ENCODE measurements around the gene ULK2. TPM values are rescaled to one million over a fixed set of nuclear protein-coding genes. Genes with fewer than 3 reads are reported as not detected.

The ULK2 gene
- total RNA-seq, 1 experiment from 2014 or later: 7.3 TPM

DNA sequence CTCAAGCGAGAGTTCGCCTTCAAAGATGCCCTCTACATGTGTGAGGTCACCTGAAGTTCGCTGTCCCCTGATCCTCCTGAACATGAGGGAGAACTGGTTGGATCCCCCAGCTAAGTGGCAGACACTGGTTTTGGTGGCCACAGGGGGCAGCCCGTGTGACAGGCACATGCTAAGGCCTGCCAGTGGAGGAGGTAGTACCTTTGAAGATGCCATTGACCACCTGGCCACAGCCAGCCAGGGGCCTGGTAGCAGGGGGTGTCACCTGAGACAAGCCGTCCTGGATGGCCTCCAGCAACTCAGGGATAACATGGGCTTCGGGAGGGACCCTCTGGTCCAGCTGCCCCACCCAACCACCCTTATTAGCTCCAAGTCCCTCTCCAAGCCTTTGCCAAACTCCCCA is 112.3 kb downstream of the ULK2 start:
- Histone ChIP-seq H3K4me1 (replicated peaks) (peaks cover 17% of the 10 kb centered on the region), H3K36me3 (no peaks in the 10 kb centered on the region), H3K27ac (no peak overlapping the region), H3K27me3 (replicated peaks) (no peaks in the 10 kb centered on the region), H3K4me3 (no peak overlapping the region), H3K9me3 (replicated peaks) (no peaks in the 10 kb centered on the region)
- no peak for DNase-seq (ENCODE audit: low read depth in 1 of 2, low spot score in 2 of 2)

DNA sequence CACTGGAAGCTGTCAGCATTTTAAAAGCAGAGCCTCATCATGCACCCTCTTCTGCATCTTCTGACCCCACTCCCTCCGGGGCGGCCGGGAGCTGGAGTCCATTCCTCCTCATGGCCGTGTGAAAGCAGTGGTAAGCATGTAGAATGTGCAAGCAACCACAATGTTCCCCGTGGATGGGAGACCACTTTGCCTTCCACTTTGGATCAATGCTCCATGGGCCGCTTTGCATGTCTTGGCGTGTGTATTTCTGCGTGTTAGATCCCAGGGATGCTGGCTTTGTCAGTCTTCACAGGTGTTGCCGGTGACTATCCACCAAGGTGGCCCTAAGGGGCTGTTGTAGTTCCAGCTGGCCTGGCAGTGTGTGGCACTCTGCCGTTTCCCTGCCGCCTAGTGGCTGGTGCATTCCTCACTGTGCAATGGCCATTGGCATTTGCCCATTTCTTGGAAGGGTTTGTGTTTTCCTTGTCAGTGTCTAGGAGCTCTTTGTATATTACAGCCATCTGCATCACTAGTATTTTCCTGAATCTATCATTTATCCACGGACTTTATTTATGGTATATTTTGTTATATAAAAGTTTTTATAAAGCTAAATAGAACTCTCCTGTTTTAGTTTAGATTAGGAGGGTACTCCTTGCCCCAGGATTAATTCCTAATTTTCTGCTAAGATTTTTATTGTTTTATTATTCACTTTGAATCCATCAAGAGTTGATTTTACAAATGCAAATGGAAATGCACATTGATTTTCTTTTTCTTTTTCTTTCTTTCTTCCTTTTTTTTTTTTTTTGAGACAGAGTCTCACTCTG is 113.9 kb downstream of the ULK2 start:
- Histone ChIP-seq H3K4me3 (no peak overlapping the region), H3K9me3 (replicated peaks) (no peaks in the 10 kb centered on the region), H3K4me1 (replicated peaks) (peaks cover 17% of the 10 kb centered on the region), H3K27ac (no peak overlapping the region; the same call in 1 of the 2 replicates), H3K27me3 (replicated peaks) (no peaks in the 10 kb centered on the region), H3K36me3 (no peaks in the 10 kb centered on the region)
- peak in 1 of 2 experiments; percentile 12 for DNase-seq (ENCODE audit: low read depth in 1 of 2, low spot score in 2 of 2)

DNA sequence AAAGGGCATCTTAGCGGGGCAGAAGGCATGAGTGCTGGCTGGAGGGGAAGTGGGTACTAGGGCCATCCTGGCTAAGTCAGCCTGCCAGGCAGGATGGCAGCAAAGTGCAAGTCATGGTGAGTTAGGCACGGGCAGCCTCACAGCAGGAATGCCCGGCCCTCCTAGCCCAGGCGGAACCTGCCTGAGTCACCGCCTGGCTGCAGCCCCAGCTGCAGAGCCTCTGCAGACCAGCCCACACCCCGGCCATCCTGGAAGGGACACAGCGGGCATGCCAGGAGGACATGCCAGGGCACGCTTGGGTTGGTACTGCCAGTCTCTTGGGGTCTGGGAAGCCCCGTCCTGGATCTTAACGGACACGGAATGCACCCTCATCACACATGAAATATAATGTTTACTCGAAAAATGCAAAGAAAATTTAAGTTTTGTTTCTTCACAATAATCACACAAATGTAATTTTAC is 114.7 kb downstream of the ULK2 start:
- Histone ChIP-seq H3K27ac (peak overlapping the region; percentile 91), H3K9me3 (replicated peaks) (no peaks in the 10 kb centered on the region), H3K36me3 (no peaks in the 10 kb centered on the region), H3K27me3 (replicated peaks) (no peaks in the 10 kb centered on the region), H3K4me1 (replicated peaks) (peaks cover 17% of the 10 kb centered on the region), H3K4me3 (no peak overlapping the region)
- peak; percentile 50 to 84 for DNase-seq (ENCODE audit: low read depth in 1 of 2, low spot score in 2 of 2)

DNA sequence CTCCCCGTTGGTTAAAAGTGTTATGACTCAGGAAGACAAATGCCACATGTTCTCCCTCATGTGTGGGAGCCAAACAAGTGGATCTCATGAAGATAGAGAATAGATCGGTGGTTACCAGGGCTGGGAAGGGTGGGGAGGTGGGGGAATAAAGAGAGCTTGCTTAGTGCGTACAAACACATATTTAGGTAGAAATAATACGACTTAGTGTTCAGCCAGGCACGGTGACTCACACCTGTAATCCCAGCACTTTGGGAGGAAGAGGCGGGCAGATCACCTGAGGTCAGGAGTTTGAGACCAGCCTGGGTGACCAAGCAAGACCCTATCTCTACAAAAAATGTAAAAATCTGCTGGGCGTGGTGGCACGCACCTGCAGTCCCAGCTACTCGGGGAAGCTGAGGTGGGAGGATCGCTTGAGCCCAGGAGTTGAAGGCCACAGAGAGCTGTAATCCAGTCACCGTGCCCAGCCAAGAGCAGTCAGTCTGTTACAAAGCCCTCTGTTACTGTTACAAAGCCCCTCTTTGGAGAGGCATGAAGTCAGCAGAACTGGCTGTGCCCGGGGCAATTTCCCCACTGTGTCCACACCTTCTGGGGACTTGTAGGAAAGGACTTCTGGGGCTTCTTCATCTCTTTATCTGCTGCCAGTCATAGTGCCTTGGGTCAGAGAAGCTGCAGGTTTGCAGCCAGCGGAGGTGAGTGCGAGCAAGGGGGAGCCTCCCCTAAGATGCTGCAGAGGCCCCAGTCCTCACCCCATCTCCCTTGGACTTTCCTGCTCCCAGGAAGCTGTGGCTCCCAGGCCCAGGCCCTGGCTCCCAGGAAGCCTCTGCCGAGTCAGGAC is 115.3 kb downstream of the ULK2 start:
- DNase-seq (ENCODE audit: low read depth in 1 of 2, low spot score in 2 of 2): peak in 1 of 2 experiments; percentile 10
- H3K4me1 ChIP-seq (replicated peaks): peaks cover 17% of the 10 kb centered on the region
- no peak overlapping the region for H3K4me3 ChIP-seq
- no peaks in the 10 kb centered on the region for H3K36me3 ChIP-seq
- no peaks in the 10 kb centered on the region for H3K27me3 ChIP-seq (replicated peaks)
- H3K27ac ChIP-seq: peak overlapping the region; percentile 91
- no peaks in the 10 kb centered on the region for H3K9me3 ChIP-seq (replicated peaks)

DNA sequence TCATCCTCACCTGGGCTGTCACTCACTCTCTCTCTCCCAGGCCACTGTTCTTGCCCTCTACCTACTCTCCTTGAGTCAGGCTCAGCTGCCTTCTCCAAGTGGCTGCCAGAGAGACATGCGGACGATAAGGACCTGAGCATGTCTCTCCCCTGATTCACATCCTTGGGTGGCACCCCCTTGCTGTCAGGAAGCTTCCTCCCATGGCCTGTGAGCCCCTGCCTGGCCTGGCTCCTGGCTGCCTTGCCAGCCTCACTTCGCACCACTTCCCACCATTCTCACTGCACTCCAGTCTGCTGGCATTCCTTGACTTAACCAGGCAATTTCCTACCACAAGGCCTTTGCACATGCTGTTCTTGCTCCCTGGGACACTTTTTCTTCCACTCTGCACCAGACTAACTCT is 116.9 kb downstream of the ULK2 start:
- Histone ChIP-seq H3K9me3 (replicated peaks) (no peaks in the 10 kb centered on the region), H3K27ac (no peak overlapping the region), H3K36me3 (no peaks in the 10 kb centered on the region), H3K27me3 (replicated peaks) (no peaks in the 10 kb centered on the region), H3K4me1 (replicated peaks) (peaks cover 17% of the 10 kb centered on the region), H3K4me3 (no peak overlapping the region)
- no peak for DNase-seq (ENCODE audit: low read depth in 1 of 2, low spot score in 2 of 2)

DNA sequence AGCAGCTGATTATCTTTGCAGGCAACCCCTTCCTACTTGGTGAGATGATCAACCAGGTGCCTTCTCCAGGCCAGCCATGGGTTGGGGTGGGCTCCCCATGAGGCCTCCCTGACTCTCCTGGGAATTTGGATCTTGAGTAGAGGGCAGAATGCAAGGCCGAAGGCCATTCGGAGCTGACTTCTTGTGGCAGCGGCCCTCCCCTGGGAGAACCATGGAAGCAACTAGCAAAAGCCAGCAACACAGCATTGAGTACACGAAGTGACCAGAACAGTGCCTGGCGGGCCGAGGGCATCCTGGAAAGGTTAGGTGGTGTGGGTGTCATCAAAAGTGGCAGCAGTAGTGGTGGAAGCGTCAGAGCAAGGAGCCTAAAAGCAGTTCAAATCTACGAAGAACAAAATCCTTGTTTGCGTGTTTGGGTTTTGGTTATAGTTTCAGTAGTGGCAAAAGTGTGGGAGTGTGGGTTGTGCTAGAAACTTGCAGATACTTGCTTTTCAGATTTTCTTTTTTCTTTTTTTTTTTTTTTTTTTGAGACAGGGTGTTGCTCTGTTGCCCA is 117.6 kb downstream of the ULK2 start:
- peaks cover 17% of the 10 kb centered on the region for H3K4me1 ChIP-seq (replicated peaks)
- no peak for DNase-seq (ENCODE audit: low read depth in 1 of 2, low spot score in 2 of 2)
- no peaks in the 10 kb centered on the region for H3K9me3 ChIP-seq (replicated peaks)
- H3K4me3 ChIP-seq: no peak overlapping the region
- H3K36me3 ChIP-seq: no peaks in the 10 kb centered on the region
- no peaks in the 10 kb centered on the region for H3K27me3 ChIP-seq (replicated peaks)
- no peak overlapping the region for H3K27ac ChIP-seq

DNA sequence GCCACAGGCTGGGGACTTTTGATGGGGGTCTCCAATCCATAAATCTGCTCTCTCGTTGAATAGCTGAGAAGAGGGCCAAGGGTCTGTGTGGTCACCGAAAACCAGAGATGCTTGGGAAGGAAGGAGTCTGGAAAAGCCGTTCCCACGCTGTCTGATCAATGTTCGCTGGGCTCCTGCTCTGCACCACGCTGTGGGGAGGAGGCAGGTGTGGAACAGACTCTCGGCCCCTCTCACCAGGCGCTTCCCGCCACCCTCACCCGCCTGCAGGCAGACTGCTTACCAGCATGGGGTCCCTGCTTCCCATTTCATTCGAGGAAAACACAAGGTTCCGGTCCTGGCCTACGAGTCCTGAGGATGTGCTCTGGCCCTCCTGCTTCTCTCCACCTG is 118.9 kb downstream of the ULK2 start:
- Histone ChIP-seq H3K27ac (no peak overlapping the region), H3K9me3 (replicated peaks) (no peaks in the 10 kb centered on the region), H3K4me1 (replicated peaks) (peaks cover 16% of the 10 kb centered on the region), H3K4me3 (no peak overlapping the region), H3K36me3 (no peaks in the 10 kb centered on the region), H3K27me3 (replicated peaks) (no peaks in the 10 kb centered on the region)
- no peak for DNase-seq (ENCODE audit: low read depth in 1 of 2, low spot score in 2 of 2)

DNA sequence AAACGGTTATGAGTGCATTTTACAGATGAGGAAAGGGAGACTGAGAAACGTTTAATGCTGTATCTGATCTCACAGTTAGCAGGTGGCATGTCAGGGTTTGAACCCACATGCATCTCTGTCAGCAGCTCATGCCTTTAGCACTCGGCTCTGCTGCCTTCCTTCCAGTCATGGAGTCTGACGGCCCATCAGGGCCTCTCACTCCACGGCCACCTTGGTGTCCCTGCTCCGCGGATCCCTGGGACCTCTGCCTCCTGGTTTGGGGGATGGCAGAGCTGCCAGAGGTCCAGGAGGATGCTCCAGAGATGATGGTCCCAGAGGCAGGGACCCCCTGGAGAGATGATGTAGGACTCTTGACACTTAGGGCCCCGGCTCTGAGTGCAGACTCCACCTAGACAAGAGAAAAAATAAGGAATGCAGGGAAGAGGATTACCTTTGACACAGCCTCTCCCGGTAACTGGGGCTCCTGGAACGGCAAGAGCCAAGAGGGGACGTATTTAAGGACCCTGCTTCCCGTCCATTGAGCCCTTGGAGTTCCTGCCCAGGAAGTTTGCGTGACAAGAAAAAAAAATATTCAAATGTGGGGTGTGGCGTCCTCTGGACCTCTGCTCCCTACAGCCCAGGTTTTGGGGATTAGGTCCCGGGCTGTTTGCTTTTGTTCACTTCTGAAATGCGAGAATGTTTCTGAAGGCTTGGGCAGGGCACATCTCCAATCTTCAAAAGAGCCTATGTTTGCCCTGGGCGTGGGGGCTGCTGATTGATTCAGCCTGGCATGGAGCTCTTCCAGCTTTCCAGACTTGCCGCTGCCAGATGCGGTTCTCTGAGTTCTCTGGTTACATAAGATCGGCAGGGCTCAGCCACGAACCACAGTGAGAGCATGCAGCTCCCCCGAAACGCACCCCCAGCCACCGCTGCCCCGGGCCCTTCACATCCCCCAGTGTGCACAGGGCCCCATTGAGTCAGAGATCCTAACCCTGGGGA is 119.6 kb downstream of the ULK2 start, which contains the start of gene ALDH3A1:
Gene ALDH3A1, minus strand, starts transcription at position 470 of the 978 bp plus-strand sequence. CDS start 3,169 bp downstream, outside the sequence.
- no peak within 1 kb of the TSS for H3K27ac ChIP-seq
- peaks cover 9% of the 10 kb centered on the region for H3K4me1 ChIP-seq (replicated peaks)
- H3K27me3 ChIP-seq (replicated peaks): no peaks in the 10 kb centered on the region
- H3K4me3 ChIP-seq: no peak within 1 kb of the TSS
- no peaks in the 10 kb centered on the region for H3K36me3 ChIP-seq
- DNase-seq (ENCODE audit: low read depth in 1 of 2, low spot score in 2 of 2): no peak
- no peaks in the 10 kb centered on the region for H3K9me3 ChIP-seq (replicated peaks)

DNA sequence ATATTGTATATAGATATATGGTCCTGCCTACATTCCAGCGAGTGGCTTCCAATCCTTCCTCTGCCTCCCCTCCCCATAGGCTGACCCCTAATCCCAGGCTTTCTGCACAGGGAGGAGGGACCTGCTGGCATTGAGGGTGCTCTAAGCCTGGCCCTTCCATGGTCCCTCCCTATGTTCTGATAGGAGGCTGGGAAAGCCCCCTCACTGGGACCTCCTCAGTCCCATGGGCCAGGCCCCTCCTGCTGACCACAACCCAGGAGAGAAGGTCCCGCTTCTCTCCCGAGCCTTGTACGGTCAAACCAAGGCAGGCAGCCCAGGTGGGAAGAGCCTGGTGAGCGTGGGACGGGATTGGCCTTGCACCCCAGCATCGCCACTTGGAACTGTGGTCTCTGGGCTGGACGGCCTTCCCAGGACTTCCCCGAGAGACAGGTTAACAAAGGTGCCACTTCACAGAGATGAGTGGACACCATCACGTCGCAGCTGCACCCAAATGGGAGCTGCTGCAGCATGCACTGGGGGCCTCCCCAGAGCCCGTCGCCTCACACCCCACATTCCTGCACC is 120.5 kb downstream of the ULK2 start:
- H3K27ac ChIP-seq: no peak overlapping the region
- H3K27me3 ChIP-seq (replicated peaks): no peaks in the 10 kb centered on the region
- no peak for DNase-seq (ENCODE audit: low read depth in 1 of 2, low spot score in 2 of 2)
- peaks cover under 1% of the 10 kb centered on the region; the same call in 1 of the 2 replicates for H3K4me1 ChIP-seq (replicated peaks)
- no peaks in the 10 kb centered on the region for H3K36me3 ChIP-seq
- H3K4me3 ChIP-seq: no peak overlapping the region
- H3K9me3 ChIP-seq (replicated peaks): no peaks in the 10 kb centered on the region

DNA sequence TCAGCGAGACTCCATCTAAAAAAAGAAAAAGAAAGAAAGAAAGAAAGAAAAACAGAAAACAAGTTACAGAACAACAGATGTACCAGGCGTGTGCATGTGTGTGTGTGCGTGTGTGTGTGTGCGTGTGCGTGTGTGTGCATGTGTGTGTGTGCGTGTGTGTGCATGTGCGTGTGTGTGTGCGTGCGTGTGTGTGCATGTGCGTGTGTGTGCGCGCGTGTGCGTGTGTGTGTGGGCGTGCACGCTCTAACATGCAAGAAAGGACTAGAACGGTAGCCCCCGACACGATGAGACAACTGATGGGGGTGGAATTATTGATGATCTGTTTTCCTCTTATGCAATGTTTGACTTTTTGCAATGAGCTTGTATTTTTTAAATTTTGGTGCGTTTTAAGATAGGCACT is 121.2 kb downstream of the ULK2 start:
- H3K4me3 ChIP-seq: no peak overlapping the region
- no peak for DNase-seq (ENCODE audit: low read depth in 1 of 2, low spot score in 2 of 2)
- no peaks in the 10 kb centered on the region for H3K9me3 ChIP-seq (replicated peaks)
- H3K27ac ChIP-seq: no peak overlapping the region
- no peaks in the 10 kb centered on the region for H3K4me1 ChIP-seq (replicated peaks)
- no peaks in the 10 kb centered on the region for H3K27me3 ChIP-seq (replicated peaks)
- no peaks in the 10 kb centered on the region for H3K36me3 ChIP-seq

DNA sequence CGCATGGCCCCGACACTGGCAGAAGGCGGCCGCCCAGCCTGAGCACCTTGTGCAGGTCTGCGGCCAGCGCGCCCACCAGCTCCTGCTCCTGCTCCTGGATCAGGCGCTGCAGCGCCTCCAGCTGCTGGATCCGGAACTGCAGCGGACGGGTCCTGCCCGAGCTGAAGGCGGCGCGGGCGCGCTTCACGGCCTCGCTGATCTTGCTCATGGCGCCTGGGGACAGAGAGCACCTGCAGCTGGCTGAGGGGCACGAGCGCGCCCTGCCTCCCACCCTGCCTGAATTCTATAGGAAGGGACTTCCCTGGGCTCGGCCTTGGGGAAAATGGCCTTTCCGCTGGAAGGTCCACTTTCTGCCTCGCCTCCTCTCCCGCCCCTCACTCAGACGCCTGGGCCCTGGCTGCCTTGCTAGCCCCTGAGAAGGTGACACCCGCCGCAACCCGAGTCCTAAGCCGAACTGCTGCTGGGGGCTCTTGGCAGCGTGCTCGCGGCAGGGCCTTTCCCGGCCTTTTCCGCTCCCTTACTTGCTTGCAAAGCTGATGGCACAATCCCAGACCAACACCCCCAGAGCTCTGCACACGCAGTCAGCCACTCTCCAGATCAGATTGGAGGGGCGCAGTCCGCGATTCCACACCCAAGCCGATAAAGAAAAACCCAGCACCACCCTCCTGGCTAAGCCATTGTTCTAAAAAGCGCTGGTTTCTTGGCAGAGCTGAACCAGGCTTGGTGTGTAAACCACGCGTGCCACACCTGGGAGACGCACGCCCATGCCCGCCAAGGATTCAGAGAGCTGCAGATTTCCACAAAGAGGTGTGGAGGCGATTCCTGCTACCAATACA is 122.6 kb downstream of the ULK2 start:
- no peak overlapping the region for H3K4me3 ChIP-seq

GRCh38 chr17:19744492-19744891 is 123.2 kb downstream of the ULK2 start:
- Histone ChIP-seq H3K4me1 (replicated peaks) (no peaks in the 10 kb centered on the region), H3K4me3 (no peak overlapping the region), H3K36me3 (no peaks in the 10 kb centered on the region), H3K9me3 (replicated peaks) (no peaks in the 10 kb centered on the region), H3K27me3 (replicated peaks) (no peaks in the 10 kb centered on the region), H3K27ac (no peak overlapping the region)
- DNase-seq (ENCODE audit: low read depth in 1 of 2, low spot score in 2 of 2): no peak

More for the DNA sequence above, 122.6 kb downstream of the ULK2 start:
- H3K27ac ChIP-seq: no peak overlapping the region
- H3K9me3 ChIP-seq (replicated peaks): no peaks in the 10 kb centered on the region
- peak in 1 of 2 experiments; percentile 58 for DNase-seq (ENCODE audit: low read depth in 1 of 2, low spot score in 2 of 2)
- no peaks in the 10 kb centered on the region for H3K4me1 ChIP-seq (replicated peaks)
- H3K36me3 ChIP-seq: no peaks in the 10 kb centered on the region
- no peaks in the 10 kb centered on the region for H3K27me3 ChIP-seq (replicated peaks)

All from SJSA1 (cell line).